RWPE2 (cell line): Measurements from ENCODE around the gene TCAP.

Experiments used
- ATAC-seq: fragments of 200-7000 bp; cut with Tn5 transposase; 3 replicates; pipeline ENCODE4 v1.9.1; 2021; ENCODE audit warnings: low read depth
- DNase-seq: peaks from one replicate; pipeline ENCODE4 v3.0.0-alpha.2; 2020; ENCODE audit warnings: low spot score
- H3K27ac ChIP-seq: fragments of 450-650 bp; 2 replicates; pipeline ENCODE4 v1.5.1; 2017; ENCODE audit warnings: mild to moderate bottlenecking; ENCODE audit not compliant: poor library complexity, severe bottlenecking
- H3K27me3 ChIP-seq: fragments of 250-450 bp; sonication (Bioruptor Pico); 2 replicates; pipeline ENCODE4 v1.5.1; 2021; ENCODE audit warnings: mild to moderate bottlenecking, moderate library complexity; ENCODE audit not compliant: insufficient read depth, poor library complexity, severe bottlenecking
- H3K36me3 ChIP-seq: fragments of 250-450 bp; sonication (Bioruptor Pico); 2 replicates; pipeline ENCODE4 v1.5.1; 2020; ENCODE audit warnings: low read depth, mild to moderate bottlenecking, moderate library complexity
- H3K4me1 ChIP-seq: fragments of 250-450 bp; sonication (Bioruptor Pico); 2 replicates; pipeline ENCODE4 v1.5.1; 2021; ENCODE audit warnings: mild to moderate bottlenecking, moderate library complexity; ENCODE audit not compliant: insufficient read depth, poor library complexity, severe bottlenecking
- H3K4me3 ChIP-seq: fragments of 250-450 bp; sonication (Bioruptor Pico); 2 replicates; pipeline ENCODE4 v1.5.1; 2021; ENCODE audit warnings: mild to moderate bottlenecking, moderate library complexity; ENCODE audit not compliant: severe bottlenecking
- H3K9me3 ChIP-seq: fragments of 250-450 bp; sonication (Bioruptor Pico); 2 replicates; pipeline ENCODE4 v1.5.1; 2021; ENCODE audit warnings: mild to moderate bottlenecking, moderate library complexity; ENCODE audit not compliant: severe bottlenecking
- CTCF ChIP-seq: fragments of 450-650 bp; IDR thresholded peaks from one replicate; pipeline ENCODE4 v1.5.1; 2017; ENCODE audit warnings: mild to moderate bottlenecking, moderate library complexity; ENCODE audit not compliant: poor library complexity, severe bottlenecking

TCAP gene

GRCh38 chr17:39676198-39676819 is 11.2 kb downstream of the TCAP start:
- no peak for TF ChIP-seq CTCF
- Histone ChIP-seq H3K27ac (no peak overlapping the region), H3K4me1 (no peaks in the 10 kb centered on the region), H3K36me3 (no peaks in the 10 kb centered on the region), H3K4me3 (no peak overlapping the region), H3K9me3 (no peaks in the 10 kb centered on the region), H3K27me3 (no peaks in the 10 kb centered on the region)
- ATAC-seq, result no peak
- no peak for DNase-seq

- Histone ChIP-seq H3K27ac (no peak overlapping the region), H3K9me3 (no peaks in the 10 kb centered on the region)
These were observed 11.9 kb downstream of the TCAP start for GRCh38 chr17:39677072-39677471.

GRCh38 chr17:39677542-39678339 is 12.6 kb downstream of the TCAP start:
- Histone ChIP-seq H3K36me3 (no peaks in the 10 kb centered on the region), H3K27ac (no peak overlapping the region), H3K4me3 (no peak overlapping the region), H3K4me1 (no peaks in the 10 kb centered on the region), H3K9me3 (no peaks in the 10 kb centered on the region), H3K27me3 (no peaks in the 10 kb centered on the region)
- DNase-seq, result no peak
- no peak for TF ChIP-seq CTCF
- ATAC-seq, result no peak

More at GRCh38 chr17:39677072-39677471, 11.9 kb downstream of the TCAP start:
- no peak for DNase-seq
- no peaks in the 10 kb centered on the region for H3K4me1 ChIP-seq
- no peaks in the 10 kb centered on the region for H3K27me3 ChIP-seq
- H3K36me3 ChIP-seq, result no peaks in the 10 kb centered on the region
- ATAC-seq, result no peak
- H3K4me3 ChIP-seq, result no peak overlapping the region
- TF ChIP-seq CTCF, result no peak

GRCh38 chr17:39678340-39679116 is 13.4 kb downstream of the TCAP start:
- no peak overlapping the region for H3K4me3 ChIP-seq
- no peaks in the 10 kb centered on the region for H3K36me3 ChIP-seq
- no peaks in the 10 kb centered on the region for H3K9me3 ChIP-seq
- DNase-seq (no peak), ATAC-seq (no peak)
- H3K27ac ChIP-seq, result no peak overlapping the region
- no peaks in the 10 kb centered on the region for H3K27me3 ChIP-seq
- H3K4me1 ChIP-seq, result no peaks in the 10 kb centered on the region
- no peak for TF ChIP-seq CTCF
